22Rv1 (cell line): Measurements from ENCODE around the gene SPATA31C1.

Experiments
- CTCF ChIP-seq: fragments of 450-650 bp; IDR thresholded peaks from 2 replicates; pipeline ENCODE4 v1.5.1; 2017; ENCODE audit warnings: mild to moderate bottlenecking
- ZFX ChIP-seq: fragments of 450-650 bp; IDR thresholded peaks from 2 replicates; pipeline ENCODE4 v1.6.1; 2017; ENCODE audit warnings: antibody characterized with exemption, borderline replicate concordance

DNA sequence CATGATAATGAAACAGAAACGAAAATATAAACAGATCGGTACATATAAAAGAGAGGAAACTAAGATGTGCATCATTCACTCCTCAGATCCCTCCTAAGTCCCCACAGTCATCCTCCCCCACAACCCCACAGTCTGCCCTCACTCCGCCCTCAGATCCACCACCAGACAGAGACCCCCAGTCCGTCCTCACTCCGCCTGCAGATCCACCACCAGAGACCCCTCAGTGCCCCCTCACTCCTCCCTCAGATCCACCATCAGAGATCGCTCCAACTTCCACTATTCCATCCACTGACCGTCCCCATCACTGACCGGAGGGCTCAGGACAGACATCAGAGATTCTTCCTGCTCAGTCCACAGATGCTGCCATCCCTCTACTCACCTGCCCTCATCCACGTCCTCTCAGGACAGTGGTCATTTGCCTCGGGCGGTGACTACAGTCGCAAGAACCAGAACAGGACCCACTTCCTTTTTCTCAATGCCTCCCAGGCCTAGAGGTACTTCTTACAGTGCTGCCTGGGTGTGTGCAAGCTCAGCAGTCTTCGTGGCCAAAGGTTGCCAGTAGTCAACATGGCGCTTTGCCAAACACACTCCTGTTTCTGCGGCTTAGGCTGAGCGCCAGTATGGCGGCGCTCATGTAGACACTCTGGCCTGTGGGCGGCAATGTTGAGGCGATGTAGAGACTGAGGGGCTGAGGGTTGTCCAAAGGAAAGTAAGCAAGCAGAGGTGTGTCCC lies 8.3 kb upstream of the SPATA31C1 start:
- peak; percentile 71 for TF ChIP-seq CTCF
- no peak for TF ChIP-seq ZFX
